GM18520 (cell line): Measurements from ENCODE around the gene ZNF536.

Source experiments
- ATAC-seq: cut with Tn5 transposase; IDR thresholded peaks from one replicate; pipeline ENCODE4 v1.9.1; 2021; ENCODE audit not compliant: unreplicated experiment

ZNF536 gene

DNA sequence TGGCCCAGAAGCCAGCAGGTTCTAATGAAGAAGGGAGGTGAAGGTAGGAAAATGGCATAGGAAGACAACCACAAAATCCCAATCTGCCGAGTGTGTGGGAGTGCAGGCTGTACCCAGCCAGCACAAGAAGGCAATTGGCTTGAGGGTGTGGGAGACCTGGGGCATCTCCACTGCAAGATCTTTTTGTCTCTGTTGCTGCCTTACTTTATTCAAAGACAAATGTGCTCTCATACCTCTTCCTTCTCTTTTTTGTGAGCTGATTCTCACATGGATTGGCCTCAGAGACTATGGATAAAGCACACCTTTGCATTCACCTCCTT, 183.6 kb downstream of the ZNF536 start:
- no peak for ATAC-seq

DNA sequence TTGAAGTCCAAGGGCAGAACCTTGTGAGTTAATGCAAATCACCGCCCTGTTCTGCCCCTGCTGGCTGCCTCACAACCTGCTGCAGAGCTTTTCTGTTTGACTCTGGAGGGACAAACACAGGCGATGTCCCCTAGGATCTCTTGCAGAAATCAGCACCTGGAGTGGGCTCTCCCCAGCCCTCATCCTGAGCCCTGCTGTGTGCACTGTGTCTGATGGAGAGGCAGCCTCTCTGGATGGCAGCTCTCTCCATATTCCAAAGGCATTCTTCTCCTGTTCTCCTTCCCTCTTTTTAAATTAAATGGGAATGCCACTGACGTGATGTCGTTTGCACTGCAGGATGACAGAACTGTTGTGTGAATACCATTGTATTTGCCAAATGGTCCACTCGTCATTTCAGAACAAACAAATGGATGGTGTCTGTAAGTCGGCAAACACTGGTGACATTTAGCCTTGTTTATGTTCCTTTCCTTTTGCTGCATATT, 184.1 kb downstream of the ZNF536 start:
- no peak for ATAC-seq

DNA sequence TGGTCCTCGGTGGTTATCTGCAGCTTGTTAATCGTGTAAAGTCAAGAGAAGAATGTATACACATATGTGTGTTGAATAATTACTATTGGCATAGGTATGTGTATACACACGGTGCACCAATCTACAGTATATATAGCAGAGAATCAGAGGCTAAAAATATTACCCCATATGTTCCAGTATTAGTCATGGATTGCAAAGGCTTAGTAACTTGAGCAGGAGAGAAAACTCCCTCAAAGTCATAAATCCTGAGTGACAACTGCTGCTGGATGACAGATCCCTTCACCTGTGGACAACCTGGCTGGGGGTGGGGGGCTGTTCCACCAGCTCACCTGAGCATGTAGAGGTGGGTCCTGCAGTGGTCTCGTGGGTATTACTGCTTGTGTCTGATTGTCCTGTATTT, 185.0 kb downstream of the ZNF536 start:
- ATAC-seq, result no peak

GRCh38 chr19:30557927-30558557, 185.9 kb downstream of the ZNF536 start:
- no peak for ATAC-seq

DNA sequence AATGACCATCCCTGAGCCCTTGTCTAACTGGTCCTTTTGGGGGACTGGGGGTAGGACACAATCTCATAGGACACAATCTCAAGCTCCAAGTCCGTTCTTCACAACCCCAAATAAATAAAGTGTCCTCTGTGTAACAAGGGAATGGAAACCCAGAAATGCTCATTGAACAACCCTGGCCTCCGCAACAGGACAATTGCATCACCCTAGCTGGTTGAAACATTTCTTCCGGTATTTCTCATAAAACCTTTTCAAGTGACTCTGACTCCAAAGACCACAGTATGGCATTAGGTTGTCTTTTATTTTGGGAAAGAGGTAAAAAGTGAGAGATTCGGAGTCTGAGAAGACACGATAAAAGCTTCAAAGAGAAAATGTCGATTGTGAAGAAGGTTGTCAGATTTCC, 186.6 kb downstream of the ZNF536 start:
- no peak for ATAC-seq

DNA sequence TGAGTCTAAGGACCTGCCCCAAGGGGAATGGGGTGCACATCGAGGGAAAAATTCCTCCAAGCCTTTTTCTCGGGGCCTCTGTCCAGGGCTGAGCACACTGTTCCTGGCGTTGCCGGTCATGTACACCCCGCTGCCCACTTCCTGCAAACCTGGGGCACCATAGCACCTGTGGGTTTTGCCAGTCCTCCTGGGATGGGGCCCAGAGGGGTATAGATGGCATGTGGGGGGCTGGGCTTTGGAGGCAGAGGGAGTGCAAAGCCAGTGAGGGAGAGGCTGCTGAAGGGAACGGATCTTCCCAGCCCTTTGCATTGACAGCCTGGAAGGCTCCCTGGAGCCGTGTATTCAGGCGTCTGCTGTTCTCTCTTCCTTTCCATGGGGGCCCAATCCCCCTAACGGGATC, 187.3 kb downstream of the ZNF536 start:
- ATAC-seq, result no peak

- no peak for ATAC-seq
Measured at GRCh38 chr19:30562981-30563380, 190.8 kb downstream of the ZNF536 start.

GRCh38 chr19:30563691-30564090, 191.5 kb downstream of the ZNF536 start:
- ATAC-seq, result no peak

GRCh38 chr19:30564551-30565011, 192.4 kb downstream of the ZNF536 start:
- no peak for ATAC-seq

GRCh38 chr19:30565636-30566035, 193.5 kb downstream of the ZNF536 start:
- no peak for ATAC-seq

DNA sequence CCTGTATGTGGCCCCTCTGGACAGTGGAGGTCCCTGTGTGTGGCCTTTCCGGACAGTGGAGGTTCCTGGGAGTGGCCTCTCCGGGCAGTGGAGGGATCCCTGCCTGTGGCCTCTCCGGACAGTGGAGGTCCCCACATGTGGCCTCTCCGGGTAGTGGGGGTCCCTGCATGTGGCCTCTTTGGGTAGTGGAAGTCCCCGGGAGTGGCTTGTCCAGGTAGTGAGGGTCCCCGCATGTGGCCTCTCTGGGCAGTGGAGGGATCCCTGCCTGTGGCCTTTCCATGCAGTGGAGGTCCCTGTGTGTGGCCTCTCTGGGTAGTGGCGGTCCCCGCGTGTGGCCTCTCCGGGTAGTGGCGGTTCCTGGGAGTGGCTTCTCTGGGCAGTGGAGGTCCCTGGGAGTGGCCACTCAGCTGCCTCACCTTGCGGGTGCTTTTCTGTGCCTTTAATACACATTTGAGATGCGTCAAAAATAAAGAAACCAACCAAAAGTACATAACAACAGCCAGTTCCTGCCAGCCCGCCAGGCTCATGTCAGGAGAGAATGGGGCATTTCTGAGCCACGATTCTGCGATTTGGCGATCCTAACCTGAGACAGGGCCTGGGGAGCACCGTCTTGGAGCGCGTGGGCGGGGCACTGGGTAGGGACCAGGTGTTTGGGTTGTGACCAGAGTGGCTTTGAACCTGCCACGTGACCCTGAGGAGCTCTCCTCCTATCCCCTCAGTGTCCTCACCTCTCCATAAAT, 194.7 kb downstream of the ZNF536 start:
- no peak for ATAC-seq

GRCh38 chr19:30567536-30568232, 195.5 kb downstream of the ZNF536 start:
- no peak for ATAC-seq

GRCh38 chr19:30570194-30570593, 198.0 kb downstream of the ZNF536 start:
- no peak for ATAC-seq

DNA sequence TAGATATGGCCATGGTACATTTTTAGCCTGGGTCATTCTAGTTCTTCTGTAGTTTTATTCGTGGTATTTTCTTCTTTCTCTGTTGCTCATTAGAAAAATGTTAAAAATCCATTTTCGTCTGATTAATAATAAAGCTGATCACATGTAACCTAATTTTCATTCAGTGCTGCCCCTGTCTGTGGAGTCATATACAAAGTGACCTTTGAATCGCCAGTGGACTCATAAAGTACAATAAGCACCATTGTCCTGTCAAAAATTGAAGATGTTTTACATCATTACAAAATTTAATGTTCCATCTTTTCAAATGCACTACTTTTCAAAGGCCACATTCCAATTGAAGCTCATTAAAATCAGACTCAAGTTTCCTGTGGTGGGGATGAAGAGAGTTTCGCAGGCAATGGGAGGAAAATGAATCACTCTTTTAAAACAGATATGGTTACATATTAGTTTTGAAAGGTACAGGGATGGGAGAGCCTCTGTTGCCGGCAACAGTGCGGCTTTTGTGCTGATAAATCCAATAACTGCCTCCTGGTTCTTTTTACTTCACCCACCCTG, 205.4 kb downstream of the ZNF536 start:
- ATAC-seq, result no peak

DNA sequence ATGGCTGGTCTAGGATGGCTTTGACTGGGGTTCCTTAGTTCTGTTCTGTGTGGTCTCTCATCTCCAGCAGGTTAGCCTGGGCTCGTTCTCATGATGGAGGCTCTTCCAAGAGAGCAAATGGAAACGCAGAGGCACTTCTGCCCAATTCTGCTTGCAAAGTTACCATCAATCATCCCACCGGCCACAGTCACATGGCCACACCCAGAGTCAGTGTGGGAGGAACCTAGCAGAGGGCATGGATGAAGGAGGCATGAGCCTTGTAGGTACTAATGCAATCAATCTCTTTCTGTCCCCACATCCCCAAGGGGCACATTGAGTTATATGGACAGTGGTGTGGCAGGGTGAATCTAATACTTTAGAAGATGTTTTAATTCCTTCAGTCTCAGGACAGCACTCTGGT, 207.2 kb downstream of the ZNF536 start:
- no peak for ATAC-seq

DNA sequence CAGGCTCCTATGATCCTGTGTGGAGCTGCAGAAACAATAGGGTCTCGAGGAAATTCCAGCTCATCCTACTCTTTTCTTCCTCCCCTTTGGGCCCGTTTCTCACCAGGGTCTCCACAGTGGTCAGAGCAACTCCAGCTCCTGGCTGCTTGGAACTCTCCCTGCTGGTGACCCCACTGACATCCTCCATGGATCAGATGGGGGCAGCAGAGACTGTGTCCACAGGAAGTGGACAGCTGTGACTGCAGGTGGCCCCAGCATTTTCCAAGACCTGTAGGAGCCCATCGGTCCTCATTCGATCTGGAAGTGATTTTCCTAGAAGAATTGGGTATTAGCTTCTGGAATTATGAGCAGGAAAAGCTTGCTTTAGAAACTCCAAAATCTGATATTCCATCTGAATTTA, 208.5 kb downstream of the ZNF536 start:
- ATAC-seq, result no peak

GRCh38 chr19:30584090-30584489, 211.9 kb downstream of the ZNF536 start:
- ATAC-seq, result no peak

- ATAC-seq, result no peak
Measured at GRCh38 chr19:30587869-30588268, 215.7 kb downstream of the ZNF536 start.

GRCh38 chr19:30590596-30591229, 218.5 kb downstream of the ZNF536 start:
- ATAC-seq, result no peak

DNA sequence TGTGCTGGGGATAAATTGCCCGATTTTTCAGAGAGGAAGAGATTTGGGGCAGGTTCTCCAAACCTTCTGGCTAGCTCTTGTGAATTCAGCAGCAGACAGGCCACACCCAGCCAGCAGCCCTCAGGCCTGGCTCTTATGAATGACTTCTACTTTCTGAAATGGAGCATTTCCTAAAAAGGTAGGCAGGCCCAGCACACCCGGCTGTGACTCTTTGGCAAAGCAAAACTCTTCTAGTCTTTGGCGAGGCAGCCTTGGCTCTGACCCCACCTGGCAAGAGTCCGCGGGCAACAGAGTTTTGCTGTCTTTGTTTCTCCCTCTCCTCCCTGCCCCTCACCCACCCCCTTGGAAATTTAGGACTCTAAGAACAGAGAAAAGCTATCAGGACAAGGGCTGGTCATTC, 221.2 kb downstream of the ZNF536 start:
- ATAC-seq, result no peak

DNA sequence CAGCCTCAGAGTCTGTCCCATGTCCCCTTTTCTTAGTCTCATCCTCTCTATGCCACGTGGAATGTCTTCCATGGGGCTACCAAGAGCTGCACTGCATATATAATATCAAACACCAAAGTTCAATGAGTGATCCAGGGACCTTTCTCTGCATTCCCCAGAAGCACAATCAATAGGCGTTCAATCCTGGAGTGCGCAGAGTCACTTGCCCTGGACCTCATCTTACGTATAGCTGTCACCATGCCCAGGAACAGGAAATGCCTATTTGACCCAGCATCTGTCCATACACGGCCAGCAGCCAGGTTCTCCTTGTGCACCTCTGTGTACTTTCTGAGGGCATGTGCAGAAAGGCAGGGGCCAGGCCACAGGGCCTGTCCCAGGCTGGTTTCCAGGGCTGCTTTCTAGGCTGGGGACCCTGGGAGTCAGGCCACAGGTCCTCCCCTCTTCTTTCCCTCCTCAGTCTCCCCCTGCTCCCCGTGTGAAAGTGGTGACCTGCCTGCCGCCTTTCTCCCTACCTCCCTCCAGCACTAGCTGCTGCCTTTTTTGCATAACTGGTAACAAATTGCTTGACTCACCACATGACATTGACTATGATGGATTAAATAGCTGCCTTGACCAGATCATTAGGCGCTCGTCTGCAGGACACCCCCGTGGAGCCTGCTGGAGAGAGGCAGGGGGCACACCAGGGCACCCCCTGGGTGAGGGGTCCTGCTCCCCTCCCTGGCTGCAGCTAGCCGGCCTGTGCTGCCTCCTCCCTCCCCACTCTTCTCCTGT, 222.0 kb downstream of the ZNF536 start:
- no peak for ATAC-seq
